Measurements from ENCODE around the gene XPO1. TPM values are rescaled to one million over a fixed set of nuclear protein-coding genes. Genes with fewer than 3 reads are reported as not detected.

XPO1 gene
- total and polyA plus RNA-seq, 2 of the 4 experiments (the other 2 are of a cell fraction) = 78.5 to 104 TPM

GRCh38 chr2:61581716-61582115 lies 43.6 kb upstream of the XPO1 start:
- no CpG with 5 or more reads among the region's 1 CpG for WGBS, 2 experiments (ENCODE audit: extremely low coverage in 2 of 2, insufficient read length in 1 of 2)
- dilution Hi-C loops (cut with HindIII; ENCODE audit: low sequenced_read_pairs, unreplicated experiment) (no loop called here), in situ Hi-C loops (cut with MboI; ENCODE audit: low sequenced_read_pairs) (no loop called here), intact Hi-C loops (cut with micrococcal nuclease) (loop anchor here (1.0 kb wide), 1 partner anchor 11 kb away; no protein-coding TSS in a partner anchor)
- Histone ChIP-seq H4K8ac (ENCODE audit: low read depth in 2 of 2, low read length in 2 of 2) (no peak overlapping the region), H2BK120ac (ENCODE audit: low read depth, low read length) (no peak overlapping the region), H2AK9ac (replicated peaks; ENCODE audit: low read depth, low read length, poor library complexity) (no peak overlapping the region), H3K4me3 (ENCODE audit: insufficient read depth, low read depth, low read length) (no peak overlapping the region), H3K4me1 (ENCODE audit: control insufficient read depth, insufficient read depth, low read length) (no peaks in the 10 kb centered on the region), H3K56ac (ENCODE audit: extremely low read depth, insufficient read depth, low read length) (no peak overlapping the region), H3K18ac (ENCODE audit: low read depth, low read length) (no peak overlapping the region), H3K4ac (ENCODE audit: low read depth, low read length) (no peak overlapping the region), H4K91ac (ENCODE audit: insufficient read depth, low read depth, low read length) (no peak overlapping the region), H2BK15ac (ENCODE audit: low read depth, low read length) (no peak overlapping the region), H2BK5ac (ENCODE audit: low read depth, low read length, poor library complexity, severe bottlenecking) (no peak overlapping the region), H3K27me3 (ENCODE audit: control insufficient read depth, insufficient read depth, low read length) (no peaks in the 10 kb centered on the region), H3K9ac (ENCODE audit: low read depth, low read length) (no peak overlapping the region), H4K20me1 (ENCODE audit: insufficient read depth, low read length) (no peaks in the 10 kb centered on the region), H3K23ac (ENCODE audit: low read depth, low read length) (no peak overlapping the region), H3K4me2 (ENCODE audit: low read depth, low read length) (no peak overlapping the region), H3K9me3 (ENCODE audit: control insufficient read depth, insufficient read depth, low read length) (no peaks in the 10 kb centered on the region), H3K36me3 (ENCODE audit: control insufficient read depth, insufficient read depth, low read length) (no peaks in the 10 kb centered on the region), H2BK20ac (ENCODE audit: low read depth, low read length) (no peak overlapping the region), H2AK5ac (ENCODE audit: low read depth, low read length) (no peak overlapping the region), H3K79me1 (ENCODE audit: low read depth in 1 of 2, low read length in 2 of 2) (no peaks in the 10 kb centered on the region), H4K5ac (ENCODE audit: low read depth, low read length) (no peak overlapping the region), H2AFZ (replicated peaks; ENCODE audit: low read length, poor library complexity) (no peak overlapping the region), H3K14ac (replicated peaks; ENCODE audit: low read depth, low read length) (no peak overlapping the region), H3K9me1 (ENCODE audit: insufficient read depth, low read length) (no peaks in the 10 kb centered on the region), H3K27ac (ENCODE audit: insufficient read depth, low read length) (no peak overlapping the region)
- ChIA-PET POLR2A (ENCODE audit: unreplicated experiment) (no interaction called here), CTCF (no interaction called here)
- no TSS peak for BruUV-seq (replicated peaks)
- DNase-seq = no peak
- no peak for ATAC-seq (ENCODE audit: low read depth)
- TF ChIP-seq BHLHE40 (IDR thresholded peaks at IDR 0.05; ENCODE audit: low read depth, low read length) = no peak
- TF ChIP-seq CHD1 (IDR thresholded peaks at IDR 0.05; ENCODE audit: low read depth, low read length) = no peak
- no peak for TF ChIP-seq RCOR1 (IDR thresholded peaks at IDR 0.05; ENCODE audit: insufficient replicate concordance, low read length)
- no peak for TF ChIP-seq ELK1 (IDR thresholded peaks at IDR 0.05; ENCODE audit: borderline replicate concordance, low read depth, low read length)
- no peak for TF ChIP-seq CEBPB (IDR thresholded peaks at IDR 0.05; ENCODE audit: low read depth, low read length)
- TF ChIP-seq NFE2L2 (IDR thresholded peaks at IDR 0.05; ENCODE audit: low read depth, low read length) = no peak
- no peak for TF ChIP-seq MAZ (IDR thresholded peaks at IDR 0.05; ENCODE audit: borderline replicate concordance, low read depth, low read length)
- no peak for TF ChIP-seq RFX5 (IDR thresholded peaks at IDR 0.05; ENCODE audit: low read depth, low read length)
- TF ChIP-seq USF2 (IDR thresholded peaks at IDR 0.05; ENCODE audit: low read depth, low read length) = no peak
- no peak for TF ChIP-seq POLR2A (IDR thresholded peaks at IDR 0.05; ENCODE audit: low read depth, low read length)
- no peak for TF ChIP-seq MXI1 (IDR thresholded peaks at IDR 0.05; ENCODE audit: borderline replicate concordance, low read depth, low read length)
- TF ChIP-seq RAD21 (IDR thresholded peaks at IDR 0.05; ENCODE audit: low read length) = no peak
- no peak for TF ChIP-seq MAFK (IDR thresholded peaks at IDR 0.05; ENCODE audit: low read depth, low read length)
- TF ChIP-seq CTCF (conservative IDR thresholded peaks at IDR 0.05; ENCODE audit: low read depth, low read length) = no peak
- no peak for TF ChIP-seq FOS (IDR thresholded peaks at IDR 0.05; ENCODE audit: low read depth, low read length)
- TF ChIP-seq SMC3 (IDR thresholded peaks at IDR 0.05; ENCODE audit: low read depth, low read length) = no peak
